GM12878 (cell line): ENCODE measurements around the gene PIR. TPM values are rescaled to one million over a fixed set of nuclear protein-coding genes. Genes with fewer than 3 reads are reported as not detected.

Experiments used
- ATAC-seq: fragments of 200-7000 bp; cut with Tn5 transposase; 3 replicates; pipeline ENCODE4 v1.9.1; 2020; ENCODE audit warnings: mild to moderate bottlenecking, moderate library complexity
- BruUV-seq: library from RNA; stranded (reverse); fragments of 400-500 nt; replicated peaks from 2 replicates; lab custom pipeline; 2021; lab: Mats Ljungman, UMichigan
- CTCF ChIA-PET: fragments of 300-600 bp; sonication (Branson Sonifier 250); formaldehyde crosslinking; extraction: SDS; loops from one replicate; lab custom pipeline; 2021; ENCODE audit warnings: inconsistent platforms; lab: Yijun Ruan, JAX
- POLR2A ChIA-PET: fragments of 350-600 bp; formaldehyde crosslinking; extraction: SDS; loops from one replicate; lab custom pipeline; 2021; ENCODE audit warnings: inconsistent platforms; lab: Charles Lee
- RAD21 ChIA-PET: fragments of 300-600 bp; sonication (Branson Sonifier 250); formaldehyde crosslinking; loops from one replicate; lab custom pipeline; 2023; ENCODE audit warnings: antibody characterized with exemption; ENCODE audit not compliant: unreplicated experiment; lab: Charles Lee
- SMC1A ChIA-PET: fragments of 300-600 bp; sonication (Branson Sonifier 250); formaldehyde crosslinking; loops from one replicate; lab custom pipeline; 2023; ENCODE audit not compliant: unreplicated experiment, uncharacterized antibody; lab: Charles Lee
- DNase-seq: peaks from one replicate; pipeline ENCODE4 v3.0.0-alpha.2; 2011; ENCODE audit warnings: low read depth, low spot score
- FAIRE-seq: peaks from 3 replicates; lab custom pipeline; 2011; peaks lifted over from hg19 to GRCh38; lab: Jason Lieb, UNC
- H2AFZ ChIP-seq: 2 replicates; pipeline ENCODE4 v1.6.0; 2011; ENCODE audit warnings: low read depth, low read length, control low read depth; ENCODE audit not compliant: control insufficient read depth
- H3K27ac ChIP-seq: 2 replicates; pipeline ENCODE4 v1.5.1; 2011; ENCODE audit warnings: control low read depth; ENCODE audit not compliant: control insufficient read depth, insufficient read depth
- H3K27me3 ChIP-seq, 2 experiments: replicated peaks in 1 of 2; 2 replicates each; pipeline versions ENCODE4 v1.6.0 to v1.6.1; 2011; ENCODE audit warnings: low read length in 1 of 2; ENCODE audit not compliant: control insufficient read depth in 2 of 2, insufficient read depth in 2 of 2
- H3K36me3 ChIP-seq, 2 experiments: 2 replicates each; pipeline ENCODE4 v1.5.1; 2011; ENCODE audit warnings: low read length in 1 of 2; ENCODE audit not compliant: control insufficient read depth in 2 of 2, insufficient read depth in 2 of 2
- H3K4me1 ChIP-seq: 2 replicates; pipeline ENCODE4 v1.6.1; 2011; ENCODE audit warnings: mild to moderate bottlenecking, low read length, moderate library complexity, mixed read lengths; ENCODE audit not compliant: control insufficient read depth, insufficient read depth
- H3K4me2 ChIP-seq: 2 replicates; pipeline ENCODE4 v1.6.0; 2011; ENCODE audit warnings: control low read depth; ENCODE audit not compliant: control insufficient read depth, insufficient read depth
- H3K4me3 ChIP-seq: fragments of 200-600 bp; sonication (generic); 2 replicates; pipeline ENCODE4 v1.5.1; 2016
- H3K79me2 ChIP-seq: 2 replicates; pipeline ENCODE4 v1.6.0; 2011; ENCODE audit warnings: low read length; ENCODE audit not compliant: control insufficient read depth, insufficient read depth
- H3K9ac ChIP-seq: 2 replicates; pipeline ENCODE4 v1.8.0; 2011; ENCODE audit warnings: low read length, control low read depth, mixed read lengths; ENCODE audit not compliant: control insufficient read depth, insufficient read depth
- H3K9me3 ChIP-seq: replicated peaks from 3 replicates; pipeline ENCODE4 v1.5.1; 2011; ENCODE audit warnings: mild to moderate bottlenecking, low read length; ENCODE audit not compliant: control insufficient read depth, insufficient read depth
- H4K20me1 ChIP-seq: 2 replicates; pipeline ENCODE4 v1.6.0; 2011; ENCODE audit not compliant: control insufficient read depth, insufficient read depth
- E2F4 ChIP-seq: IDR thresholded peaks from 2 replicates; pipeline ENCODE4 v1.6.1; 2012; ENCODE audit warnings: low read depth, low read length, improper control_type of control experiment
- ETV6 ChIP-seq, 2 experiments: fragments of 450-650 bp in 1 of 2; IDR thresholded peaks in 1 of 2; conservative IDR thresholded peaks in 1 of 2; 2 replicates each; pipeline ENCODE4 v1.6.1; 2014; ENCODE audit warnings: antibody characterized with exemption in 1 of 2, borderline replicate concordance in 1 of 2, low read depth in 1 of 2, mild to moderate bottlenecking in 1 of 2, moderate library complexity in 1 of 2
- MEF2A ChIP-seq: IDR thresholded peaks from 2 replicates; pipeline ENCODE4 v1.6.1; 2011; ENCODE audit warnings: low read depth, mild to moderate bottlenecking, low read length, moderate library complexity; ENCODE audit not compliant: insufficient read depth
- NKRF ChIP-seq: fragments of 450-650 bp; conservative IDR thresholded peaks from 2 replicates; pipeline ENCODE4 v1.6.1; 2017; ENCODE audit warnings: mild to moderate bottlenecking, moderate library complexity
- PBX3 ChIP-seq: IDR thresholded peaks from 2 replicates; pipeline ENCODE4 v1.6.1; 2011; ENCODE audit warnings: mild to moderate bottlenecking, low read depth, low read length, moderate library complexity; ENCODE audit not compliant: insufficient replicate concordance
- RAD21 ChIP-seq: IDR thresholded peaks from 2 replicates; pipeline ENCODE4 v1.6.1; 2011; ENCODE audit warnings: mild to moderate bottlenecking, low read depth, low read length, moderate library complexity; ENCODE audit not compliant: insufficient read depth
- RELA ChIP-seq: fragments of 450-650 bp; IDR thresholded peaks from 2 replicates; pipeline ENCODE4 v1.8.0; 2014; ENCODE audit warnings: borderline replicate concordance; ENCODE audit not compliant: partially characterized antibody
- SMARCA5 ChIP-seq: fragments of 450-650 bp; IDR thresholded peaks from 2 replicates; pipeline ENCODE4 v1.6.1; 2017; ENCODE audit warnings: mild to moderate bottlenecking
- SMC3 ChIP-seq: IDR thresholded peaks from 2 replicates; pipeline ENCODE4 v1.6.1; 2011; ENCODE audit warnings: low read length, improper control_type of control experiment, borderline replicate concordance
- USF1 ChIP-seq: IDR thresholded peaks from 2 replicates; pipeline ENCODE4 v1.6.1; 2011; ENCODE audit warnings: borderline replicate concordance, low read depth, mild to moderate bottlenecking, moderate library complexity, mixed read lengths, low read length; ENCODE audit not compliant: insufficient read depth; ENCODE audit errors: extremely low read length
- YY1 ChIP-seq: IDR thresholded peaks from 2 replicates; pipeline ENCODE4 v1.6.1; 2011; ENCODE audit warnings: low read depth, mild to moderate bottlenecking, low read length
- WGBS: methylation state at CpG from one replicate; pipeline ENCODE4 v1.1.6; 2016; ENCODE audit warnings: low lambda C conversion rate; ENCODE audit not compliant: insufficient replicate concordance, insufficient coverage; ENCODE audit errors: missing lambda C conversion rate; 5-methylcytosine and 5-hydroxymethylcytosine counted together
- in situ Hi-C: fragments of 300-500 bp; cut with MboI; formaldehyde crosslinking; loops from 9 replicates; pipeline ENCODE4 v1.14.3; 2018; ENCODE audit warnings: mixed read lengths
- intact Hi-C: fragments of 100-400 bp; cut with micrococcal nuclease; formaldehyde crosslinking; loops from one replicate; pipeline ENCODE4 v1.14.2; 2022; ENCODE audit not compliant: unreplicated experiment
- polyA plus RNA-seq, 11 experiments: library from polyadenylated mRNA; depleted of rRNA in 4 of 11; unstranded in 6 of 11; stranded (reverse) in 5 of 11; fragments of >200 nt; fragmentation: Nextera tagmentation in 4 of 11; fragmentation: Illumina TruSeq in 1 of 11; extraction: Ambion mirVana in 4 of 11; extraction: Trizol in 1 of 11; gene quantifications; 1 replicate in 1 of 11; 2 replicates in 10 of 11; pipeline versions ENCODE4 v1.2.1 to v1.2.3, GENCODE V29; 2011 to 2016; ENCODE audit warnings: inconsistent platforms in 2 of 11, missing spikeins in 2 of 11, low read depth in 1 of 11
- total RNA-seq, 4 experiments: library from RNA; depleted of rRNA in 3 of 4; stranded (reverse); fragments of >200 nt in 3 of 4; fragmentation: Illumina TruSeq in 1 of 4; extraction: Trizol in 1 of 4; gene quantifications; 2 replicates each; pipeline versions ENCODE4 v1.2.1 to v1.2.3, GENCODE V29; 2013 to 2021
- TF ChIP-seq, protein P1 (sequence below), 3 experiments: IDR thresholded peaks in 2 of 3; conservative IDR thresholded peaks in 1 of 3; 2 replicates each; pipeline ENCODE4 v1.5.1; 2011; ENCODE audit warnings: low read depth in 3 of 3, low read length in 3 of 3, mild to moderate bottlenecking in 3 of 3, control low read depth in 2 of 3, moderate library complexity in 2 of 3, inconsistent platforms in 1 of 3, mixed read lengths in 1 of 3; ENCODE audit not compliant: control insufficient read depth in 2 of 3, insufficient read depth in 1 of 3; ENCODE audit errors: extremely low read depth in 1 of 3

PIR gene
- total and polyA plus RNA-seq, 10 of the 15 experiments (the other 5 are each of a cell fraction or from before 2014, with no cell fraction given) = 3.8 to 16.5 (median 7.3) TPM

DNA sequence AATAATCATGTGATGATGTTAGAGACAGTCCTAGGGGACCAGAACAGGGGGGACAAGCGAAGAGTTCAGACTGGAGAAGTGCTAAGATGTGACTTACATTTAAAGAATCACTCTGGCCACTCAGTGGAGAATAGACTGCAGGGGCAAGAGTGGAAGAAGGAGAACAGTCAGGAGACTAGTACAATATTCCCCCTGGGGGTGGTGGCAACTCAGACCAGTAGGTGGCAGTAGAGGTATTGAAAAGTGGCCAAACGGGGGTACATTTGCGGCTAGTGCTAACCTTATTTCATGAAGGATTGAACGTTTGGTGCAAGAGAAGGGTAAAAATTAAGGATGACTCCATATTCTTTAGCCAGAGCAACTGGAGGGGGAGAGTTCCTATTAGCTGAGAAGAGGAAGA is 4.7 kb upstream of the PIR start:
- ChIA-PET RAD21 (interaction anchor here (0.9 kb wide), 1 partner anchor 147 kb away, joined by 3 read pairs; no protein-coding TSS in a partner anchor), POLR2A (no interaction called here), SMC1A (interaction anchor here (0.7 to 1.3 kb wide), 3 partner anchors 26 to 242 kb away, joined by 3 to 4 read pairs (median 3); no protein-coding TSS in a partner anchor), CTCF (interaction anchor here (1.2 to 3.9 kb wide), 2 partner anchors 9 to 67 kb away, joined by 3 to 16 read pairs; no protein-coding TSS in a partner anchor)
- Histone ChIP-seq H3K27me3 (no peaks in the 10 kb centered on the region), H3K4me2 (no peak overlapping the region), H3K4me1 (no peaks in the 10 kb centered on the region), H3K36me3 (no peaks in the 10 kb centered on the region), H3K79me2 (no peaks in the 10 kb centered on the region), H3K9me3 (no peaks in the 10 kb centered on the region), H3K4me3 (no peak overlapping the region), H4K20me1 (no peaks in the 10 kb centered on the region), H2AFZ (no peak overlapping the region), H3K9ac (no peak overlapping the region), H3K27ac (no peak overlapping the region)
- no TSS peak for BruUV-seq
- DNase-seq (no peak), FAIRE-seq (peak; percentile 66), ATAC-seq (peak; percentile 70)
- 0% methylated on average over 4 of the region's 4 CpGs for WGBS
- in situ Hi-C loops = no loop called here
- intact Hi-C loops = loop anchor here (1.0 to 10.0 kb wide), 4 partner anchors 67 to 1199 kb away; no protein-coding TSS in a partner anchor
- TF ChIP-seq SMARCA5 = no peak
- no peak for TF ChIP-seq MEF2A
- no peak for TF ChIP-seq USF1
- no peak for TF ChIP-seq PBX3
- no peak for TF ChIP-seq E2F4
- no peak for TF ChIP-seq ETV6 (conservative IDR thresholded peaks at IDR 0.05 in 1 of 2, IDR thresholded peaks at IDR 0.05 in 1 of 2; ENCODE audit: borderline replicate concordance in 1 of 2, low read depth in 1 of 2)
- TF ChIP-seq NKRF = no peak
- TF ChIP-seq, protein P1, sequence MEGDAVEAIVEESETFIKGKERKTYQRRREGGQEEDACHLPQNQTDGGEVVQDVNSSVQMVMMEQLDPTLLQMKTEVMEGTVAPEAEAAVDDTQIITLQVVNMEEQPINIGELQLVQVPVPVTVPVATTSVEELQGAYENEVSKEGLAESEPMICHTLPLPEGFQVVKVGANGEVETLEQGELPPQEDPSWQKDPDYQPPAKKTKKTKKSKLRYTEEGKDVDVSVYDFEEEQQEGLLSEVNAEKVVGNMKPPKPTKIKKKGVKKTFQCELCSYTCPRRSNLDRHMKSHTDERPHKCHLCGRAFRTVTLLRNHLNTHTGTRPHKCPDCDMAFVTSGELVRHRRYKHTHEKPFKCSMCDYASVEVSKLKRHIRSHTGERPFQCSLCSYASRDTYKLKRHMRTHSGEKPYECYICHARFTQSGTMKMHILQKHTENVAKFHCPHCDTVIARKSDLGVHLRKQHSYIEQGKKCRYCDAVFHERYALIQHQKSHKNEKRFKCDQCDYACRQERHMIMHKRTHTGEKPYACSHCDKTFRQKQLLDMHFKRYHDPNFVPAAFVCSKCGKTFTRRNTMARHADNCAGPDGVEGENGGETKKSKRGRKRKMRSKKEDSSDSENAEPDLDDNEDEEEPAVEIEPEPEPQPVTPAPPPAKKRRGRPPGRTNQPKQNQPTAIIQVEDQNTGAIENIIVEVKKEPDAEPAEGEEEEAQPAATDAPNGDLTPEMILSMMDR (IDR thresholded peaks at IDR 0.05 in 2 of 3, conservative IDR thresholded peaks at IDR 0.05 in 1 of 3; ENCODE audit: control insufficient read depth in 2 of 3, extremely low read depth in 1 of 3, insufficient read depth in 1 of 3, low read depth in 3 of 3, low read length in 3 of 3) = peak; percentile 72 to 79 (median 76)
- no peak for TF ChIP-seq RELA
- peak; percentile 61 for TF ChIP-seq RAD21
- TF ChIP-seq SMC3 = peak; percentile 47; the same call in 1 of the 2 replicates
- TF ChIP-seq YY1 = 0 out of 2 replicates have a peak, but pooled peaks have one; percentile 27
